Activated CD4-positive, alpha-beta T cell treated with anti-CD3 and anti-CD28 coated beads for 36 hours (primary cell): ENCODE measurements around the gene TRPM1. TPM values are rescaled to one million over a fixed set of nuclear protein-coding genes. Genes with fewer than 3 reads are reported as not detected.

Experiments
- ATAC-seq: fragments of 200-7000 bp; cut with Tn5 transposase; one replicate; pipeline ENCODE4 v1.10.0; 2021; ENCODE audit warnings: mild to moderate bottlenecking, moderate library complexity
- CTCF ChIA-PET: fragments of 350-600 bp; sonication (Branson Sonifier 250); formaldehyde crosslinking; loops from one replicate; lab custom pipeline; 2021; ENCODE audit warnings: antibody characterized with exemption; lab: Charles Lee
- POLR2A ChIA-PET: fragments of 350-600 bp; sonication (Branson Sonifier 250); formaldehyde crosslinking; loops from one replicate; lab custom pipeline; 2021; ENCODE audit warnings: antibody characterized with exemption, inconsistent platforms; lab: Charles Lee
- DNase-seq: peaks from one replicate; pipeline ENCODE4 v3.0.0-alpha.2; 2020
- H3K27ac Mint-ChIP-seq: one replicate; pipeline ENCODE4 v1.8.0; 2021; ENCODE audit warnings: mixed read lengths
- H3K27me3 Mint-ChIP-seq: one replicate; pipeline ENCODE4 v1.8.0; 2021; ENCODE audit warnings: mixed read lengths
- H3K36me3 Mint-ChIP-seq: one replicate; pipeline ENCODE4 v1.8.0; 2021; ENCODE audit warnings: low read depth, mixed read lengths
- H3K4me1 Mint-ChIP-seq: one replicate; pipeline ENCODE4 v1.8.0; 2021; ENCODE audit warnings: mixed read lengths
- H3K4me3 Mint-ChIP-seq: one replicate; pipeline ENCODE4 v1.8.0; 2021; ENCODE audit warnings: mild to moderate bottlenecking, moderate library complexity, mixed read lengths
- H3K9me3 Mint-ChIP-seq: one replicate; pipeline ENCODE4 v1.8.0; 2021; ENCODE audit warnings: low read depth, mixed read lengths
- intact Hi-C, 2 experiments: fragments of 100-400 bp; cut with DNase I in 1 of 2; cut with micrococcal nuclease in 1 of 2; formaldehyde crosslinking; loops; one replicate each; pipeline versions ENCODE4 v1.14.2 to v1.15.1; 2022 to 2024; cut with DNase I, micrococcal nuclease
- total RNA-seq, 2 experiments: library from RNA; stranded (reverse); gene quantifications; one replicate each; pipeline ENCODE4 v1.2.3, GENCODE V29; 2021

The TRPM1 gene
- total RNA-seq, 2 experiments from 2014 or later, result not detected

GRCh38 chr15:31116423-31117030, 15.0 kb upstream of the TRPM1 start:
- H3K4me1 Mint-ChIP-seq, result no peaks in the 10 kb centered on the region
- no peak overlapping the region for H3K27ac Mint-ChIP-seq
- no peak for DNase-seq
- H3K27me3 Mint-ChIP-seq, result peaks cover 1% of the 10 kb centered on the region
- H3K4me3 Mint-ChIP-seq, result no peak overlapping the region
- CTCF ChIA-PET, result interaction anchor here (2.2 kb wide), 1 partner anchor 12 kb away, joined by 11 read pairs; no protein-coding TSS in a partner anchor
- no peaks in the 10 kb centered on the region for H3K36me3 Mint-ChIP-seq
- no peak for ATAC-seq
- H3K9me3 Mint-ChIP-seq, result peaks cover 7% of the 10 kb centered on the region
- POLR2A ChIA-PET, result no interaction called here
- intact Hi-C loops, result no loop called here

GRCh38 chr15:31111091-31111647, 9.6 kb upstream of the TRPM1 start:
- DNase-seq (no peak), ATAC-seq (no peak)
- H3K4me3 Mint-ChIP-seq, result no peak overlapping the region
- no peaks in the 10 kb centered on the region for H3K36me3 Mint-ChIP-seq
- H3K4me1 Mint-ChIP-seq, result no peaks in the 10 kb centered on the region
- no peak overlapping the region for H3K27ac Mint-ChIP-seq
- H3K9me3 Mint-ChIP-seq, result peaks cover 7% of the 10 kb centered on the region
- POLR2A ChIA-PET, result no interaction called here
- CTCF ChIA-PET, result interaction anchor here (0.9 to 1.7 kb wide), 4 partner anchors 11 to 38 kb away, joined by 3 to 12 read pairs (median 4); no protein-coding TSS in a partner anchor
- H3K27me3 Mint-ChIP-seq, result peaks cover 2% of the 10 kb centered on the region
- intact Hi-C loops, result no loop called here

GRCh38 chr15:31108836-31109235, 7.3 kb upstream of the TRPM1 start:
- H3K36me3 Mint-ChIP-seq, result no peaks in the 10 kb centered on the region
- ChIA-PET POLR2A (no interaction called here), CTCF (no interaction called here)
- H3K9me3 Mint-ChIP-seq, result no peaks in the 10 kb centered on the region
- DNase-seq (no peak), ATAC-seq (no peak)
- peaks cover 2% of the 10 kb centered on the region for H3K27me3 Mint-ChIP-seq
- H3K4me3 Mint-ChIP-seq, result no peak overlapping the region
- no peak overlapping the region for H3K27ac Mint-ChIP-seq
- no peaks in the 10 kb centered on the region for H3K4me1 Mint-ChIP-seq
- intact Hi-C loops, result no loop called here

- Mint-ChIP-seq H3K4me3 (no peak overlapping the region), H3K36me3 (no peaks in the 10 kb centered on the region), H3K27me3 (peaks cover 2% of the 10 kb centered on the region), H3K27ac (no peak overlapping the region), H3K9me3 (no peaks in the 10 kb centered on the region), H3K4me1 (no peaks in the 10 kb centered on the region)
- no peak for ATAC-seq
- intact Hi-C loops, result no loop called here
- POLR2A ChIA-PET, result no interaction called here
- CTCF ChIA-PET, result interaction anchor here (0.9 kb wide), 1 partner anchor 22 kb away, joined by 3 read pairs; no protein-coding TSS in a partner anchor
- no peak for DNase-seq
These were observed 5.2 kb upstream of the TRPM1 start for GRCh38 chr15:31106495-31107300.

- intact Hi-C loops, result no loop called here
- Mint-ChIP-seq H3K9me3 (no peaks in the 10 kb centered on the region), H3K4me1 (peaks cover 2% of the 10 kb centered on the region), H3K27ac (no peak overlapping the region), H3K27me3 (peaks cover 2% of the 10 kb centered on the region), H3K4me3 (no peak overlapping the region), H3K36me3 (no peaks in the 10 kb centered on the region)
- ATAC-seq (no peak), DNase-seq (no peak)
- ChIA-PET CTCF (no interaction called here), POLR2A (interaction anchor here (0.6 kb wide), 1 partner anchor 25 kb away, joined by 3 read pairs; no protein-coding TSS in a partner anchor)
These were observed 2.5 kb upstream of the TRPM1 start for GRCh38 chr15:31104003-31104402.

- no peak overlapping the region for H3K4me3 Mint-ChIP-seq
- ATAC-seq (no peak), DNase-seq (no peak)
- intact Hi-C loops, result no loop called here
- no peaks in the 10 kb centered on the region for H3K27me3 Mint-ChIP-seq
- H3K27ac Mint-ChIP-seq, result no peak overlapping the region
- H3K36me3 Mint-ChIP-seq, result no peaks in the 10 kb centered on the region
- peaks cover 2% of the 10 kb centered on the region for H3K4me1 Mint-ChIP-seq
- H3K9me3 Mint-ChIP-seq, result no peaks in the 10 kb centered on the region
- POLR2A ChIA-PET, result no interaction called here
- CTCF ChIA-PET, result interaction anchor here (1.4 kb wide), 1 partner anchor 27 kb away, joined by 4 read pairs; no protein-coding TSS in a partner anchor
These were observed 1.1 kb upstream of the TRPM1 start for GRCh38 chr15:31102374-31103342.

- Mint-ChIP-seq H3K4me1 (peaks cover 2% of the 10 kb centered on the region), H3K9me3 (no peaks in the 10 kb centered on the region), H3K27ac (no peak overlapping the region), H3K36me3 (no peaks in the 10 kb centered on the region), H3K27me3 (no peaks in the 10 kb centered on the region), H3K4me3 (no peak overlapping the region)
- ChIA-PET POLR2A (no interaction called here), CTCF (interaction anchor here (1.5 kb wide), 1 partner anchor 27 kb away, joined by 4 read pairs; no protein-coding TSS in a partner anchor)
- ATAC-seq, result no peak
- intact Hi-C loops, result no loop called here
- no peak for DNase-seq
These were observed 455 bp upstream of the TRPM1 start for GRCh38 chr15:31102039-31102321.

- ChIA-PET POLR2A (no interaction called here), CTCF (interaction anchor here (1.5 kb wide), 1 partner anchor 28 kb away, joined by 4 read pairs; no protein-coding TSS in a partner anchor)
- DNase-seq (no peak), ATAC-seq (no peak)
- H3K27me3 Mint-ChIP-seq, result no peaks in the 10 kb centered on the region
- no peak overlapping the region for H3K4me3 Mint-ChIP-seq
- no peaks in the 10 kb centered on the region for H3K9me3 Mint-ChIP-seq
- peaks cover 2% of the 10 kb centered on the region for H3K4me1 Mint-ChIP-seq
- no peaks in the 10 kb centered on the region for H3K36me3 Mint-ChIP-seq
- H3K27ac Mint-ChIP-seq, result no peak overlapping the region
- intact Hi-C loops, result no loop called here
These were observed 787 bp downstream of the TRPM1 start for GRCh38 chr15:31100738-31101137.

GRCh38 chr15:31098953-31099740, 2.4 kb downstream of the TRPM1 start:
- ATAC-seq, result no peak
- POLR2A ChIA-PET, result no interaction called here
- CTCF ChIA-PET, result interaction anchor here (0.7 kb wide), 2 partner anchors 370 to 497 kb away, joined by 3 read pairs; no protein-coding TSS in a partner anchor
- Mint-ChIP-seq H3K27ac (no peak overlapping the region), H3K4me3 (no peak overlapping the region), H3K4me1 (peaks cover 2% of the 10 kb centered on the region), H3K36me3 (no peaks in the 10 kb centered on the region), H3K27me3 (no peaks in the 10 kb centered on the region), H3K9me3 (no peaks in the 10 kb centered on the region)
- DNase-seq, result no peak
- intact Hi-C loops, result loop anchor here in 1 of 2 experiments (10.0 kb wide), 1 partner anchor 54 kb away; no protein-coding TSS in a partner anchor

- H3K27me3 Mint-ChIP-seq, result no peaks in the 10 kb centered on the region
- ChIA-PET POLR2A (no interaction called here), CTCF (interaction anchor here (0.7 to 0.8 kb wide), 2 partner anchors 370 to 430 kb away, joined by 3 to 5 read pairs; no protein-coding TSS in a partner anchor)
- intact Hi-C loops, result loop anchor here in 1 of 2 experiments (10.0 kb wide), 1 partner anchor 54 kb away; no protein-coding TSS in a partner anchor
- DNase-seq (no peak), ATAC-seq (no peak)
- H3K36me3 Mint-ChIP-seq, result no peaks in the 10 kb centered on the region
- H3K9me3 Mint-ChIP-seq, result no peaks in the 10 kb centered on the region
- no peak overlapping the region for H3K27ac Mint-ChIP-seq
- no peak overlapping the region for H3K4me3 Mint-ChIP-seq
- H3K4me1 Mint-ChIP-seq, result peaks cover 2% of the 10 kb centered on the region
These were observed 3.0 kb downstream of the TRPM1 start for GRCh38 chr15:31098491-31098917.
